Measurements from ENCODE around the gene CCL26. TPM values are rescaled to one million over a fixed set of nuclear protein-coding genes. Genes with fewer than 3 reads are reported as not detected.
A peak's percentile ranks its signal among the peaks of the same experiment; 100 is the strongest.
"Not testable (repeated sequence)": the region's sequence is repeated elsewhere in the genome, so short reads cannot be mapped to it uniquely, and the experiment has no call there.

Gene CCL26
- total and polyA plus RNA-seq, 9 of the 15 experiments (the other 6 are each of a cell fraction or from before 2014, with no cell fraction given) = 2.3 to 26.8 (median 8.4) TPM

GRCh38 chr7:75795831-75796285, 23.8 kb upstream of the CCL26 start (continued):
- TF ChIP-seq ZNF740 (CRISPR knock-in tag; IDR thresholded peaks at IDR 0.05) (no peak), ZNF740 (tag; IDR thresholded peaks at IDR 0.05) (no peak), ZNF232 (CRISPR knock-in tag; IDR thresholded peaks at IDR 0.05) (no peak)

GRCh38 chr7:75793676-75794075, 21.7 kb upstream of the CCL26 start:
- intact Hi-C loops (cut with micrococcal nuclease) (no loop called here), in situ Hi-C loops (cut with MboI) (no loop called here)
- Histone ChIP-seq H3K27me3 (ENCODE audit: control insufficient read depth in 2 of 2, insufficient read depth in 2 of 2, low read length in 2 of 2) (no peaks in the 10 kb centered on the region), H3K4me3 (no peak overlapping the region), H3K9ac (ENCODE audit: insufficient read depth in 1 of 2, low read depth in 2 of 2, low read length in 2 of 2) (no peak overlapping the region), H3K27ac (ENCODE audit: extremely low read depth, low read depth, low read length) (no peak overlapping the region), H3K36me3 (ENCODE audit: control insufficient read depth, insufficient read depth, low read length) (no peaks in the 10 kb centered on the region), H3K4me1 (replicated peaks in 1 of 2; ENCODE audit: control insufficient read depth in 2 of 2, insufficient read depth in 2 of 2, low read length in 2 of 2) (peaks cover 18 to 28% of the 10 kb centered on the region in 2 experiments), H3K79me2 (ENCODE audit: control insufficient read depth, insufficient read depth, low read length) (no peaks in the 10 kb centered on the region), H3K4me2 (ENCODE audit: insufficient read depth, low read length) (no peak overlapping the region), H4K20me1 (replicated peaks; ENCODE audit: control insufficient read depth, insufficient read depth, low read length) (no peaks in the 10 kb centered on the region), H2AFZ (ENCODE audit: low read depth, low read length) (no peak overlapping the region), H3K9me1 (ENCODE audit: control insufficient read depth, insufficient read depth, low read length) (no peaks in the 10 kb centered on the region), H3K9me3 (replicated peaks; ENCODE audit: control insufficient read depth, insufficient read depth, low read depth, low read length) (no peaks in the 10 kb centered on the region)
- BruUV-seq (replicated peaks) = no TSS peak
- ChIA-PET CTCF (ENCODE audit: low intra/inter-chr PET ratio) (no interaction called here), POLR2A (no interaction called here)
- DNase-seq (ENCODE audit: extremely low read depth in 1 of 4, low spot score in 3 of 4) (no peak), ATAC-seq (no peak), FAIRE-seq (no peak)
- WGBS (ENCODE audit: insufficient coverage, low coverage, missing lambda C conversion rate) = 25% methylated on average over 1 of the region's 2 CpGs
- TF ChIP-seq, protein P1, sequence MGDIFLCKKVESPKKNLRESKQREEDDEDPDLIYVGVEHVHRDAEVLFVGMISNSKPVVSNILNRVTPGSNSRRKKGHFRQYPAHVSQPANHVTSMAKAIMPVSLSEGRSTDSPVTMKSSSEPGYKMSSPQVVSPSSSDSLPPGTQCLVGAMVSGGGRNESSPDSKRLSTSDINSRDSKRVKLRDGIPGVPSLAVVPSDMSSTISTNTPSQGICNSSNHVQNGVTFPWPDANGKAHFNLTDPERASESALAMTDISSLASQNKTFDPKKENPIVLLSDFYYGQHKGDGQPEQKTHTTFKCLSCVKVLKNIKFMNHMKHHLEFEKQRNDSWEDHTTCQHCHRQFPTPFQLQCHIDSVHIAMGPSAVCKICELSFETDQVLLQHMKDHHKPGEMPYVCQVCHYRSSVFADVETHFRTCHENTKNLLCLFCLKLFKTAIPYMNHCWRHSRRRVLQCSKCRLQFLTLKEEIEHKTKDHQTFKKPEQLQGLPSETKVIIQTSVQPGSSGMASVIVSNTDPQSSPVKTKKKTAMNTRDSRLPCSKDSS (IDR thresholded peaks at IDR 0.05; ENCODE audit: low read depth, partially characterized antibody) = no peak
- TF ChIP-seq THRAP3 (IDR thresholded peaks at IDR 0.05; ENCODE audit: borderline replicate concordance) (0 out of 2 replicates have a peak, but pooled peaks have one; percentile 22), ZNF512 (tag; IDR thresholded peaks at IDR 0.05) (peak; percentile 94)

GRCh38 chr7:75792567-75792966, 20.6 kb upstream of the CCL26 start:
- H3K4me1 ChIP-seq (replicated peaks in 1 of 2; ENCODE audit: control insufficient read depth in 2 of 2, insufficient read depth in 2 of 2, low read length in 2 of 2) = peaks cover 10 to 23% of the 10 kb centered on the region in 2 experiments; a peak in 4 of 5 replicates
- H2AFZ ChIP-seq (ENCODE audit: low read depth, low read length); DNase-seq (ENCODE audit: extremely low read depth in 1 of 4, low spot score in 3 of 4); POLR2A ChIA-PET; H3K4me2 ChIP-seq (ENCODE audit: insufficient read depth, low read length); intact Hi-C loops (cut with micrococcal nuclease); BruUV-seq (replicated peaks); H3K36me3 ChIP-seq (ENCODE audit: control insufficient read depth, insufficient read depth, low read length); H3K4me3 ChIP-seq; H3K79me2 ChIP-seq (ENCODE audit: control insufficient read depth, insufficient read depth, low read length); in situ Hi-C loops (cut with MboI); H4K20me1 ChIP-seq (replicated peaks; ENCODE audit: control insufficient read depth, insufficient read depth, low read length); H3K27me3 ChIP-seq (ENCODE audit: control insufficient read depth in 2 of 2, insufficient read depth in 2 of 2, low read length in 2 of 2); H3K27ac ChIP-seq (ENCODE audit: extremely low read depth, low read depth, low read length); H3K9me3 ChIP-seq (replicated peaks; ENCODE audit: control insufficient read depth, insufficient read depth, low read depth, low read length); ATAC-seq; FAIRE-seq; H3K9ac ChIP-seq (ENCODE audit: insufficient read depth in 1 of 2, low read depth in 2 of 2, low read length in 2 of 2); H3K9me1 ChIP-seq (ENCODE audit: control insufficient read depth, insufficient read depth, low read length); CTCF ChIA-PET (ENCODE audit: low intra/inter-chr PET ratio): not testable (repeated sequence)
- WGBS (ENCODE audit: insufficient coverage, low coverage, missing lambda C conversion rate) = 91% methylated on average over 5 of the region's 5 CpGs
